Neural crest cell (in vitro differentiated cells): ENCODE data around the gene CCDC32. TPM values are rescaled to one million over a fixed set of nuclear protein-coding genes. Genes with fewer than 3 reads are reported as not detected.

Experiments used
- DNase-seq: peaks from one replicate; pipeline ENCODE4 v3.0.0; 2021; ENCODE audit warnings: low read depth, mixed read lengths, low spot score
- H3K27ac Mint-ChIP-seq: one replicate; pipeline ENCODE4 v1.8.0; 2021; ENCODE audit warnings: mild to moderate bottlenecking, mixed read lengths; ENCODE audit not compliant: unreplicated experiment
- H3K27me3 Mint-ChIP-seq: 2 replicates; pipeline ENCODE4 v1.8.0; 2021; ENCODE audit warnings: low read depth, mild to moderate bottlenecking, mixed read lengths
- H3K36me3 Mint-ChIP-seq: 2 replicates; pipeline ENCODE4 v1.8.0; 2021; ENCODE audit warnings: low read depth, mild to moderate bottlenecking, mixed read lengths
- H3K4me1 Mint-ChIP-seq: 2 replicates; pipeline ENCODE4 v1.8.0; 2021; ENCODE audit warnings: mixed read lengths
- H3K4me3 Mint-ChIP-seq: one replicate; pipeline ENCODE4 v1.8.0; 2021; ENCODE audit warnings: mild to moderate bottlenecking, mixed read lengths
- H3K9me3 Mint-ChIP-seq: 2 replicates; pipeline ENCODE4 v1.8.0; 2021; ENCODE audit warnings: mixed read lengths
- total RNA-seq: library from RNA; stranded (reverse); gene quantifications from 2 replicates; pipeline ENCODE4 v1.2.1, GENCODE V29; 2021
- TF ChIP-seq, protein P1 (sequence below): fragments of 200-600 bp; sonication (generic); conservative IDR thresholded peaks from 2 replicates; pipeline ENCODE4 v1.5.0; 2021; ENCODE audit warnings: antibody characterized with exemption, mild to moderate bottlenecking

The CCDC32 gene
- total RNA-seq, 1 donor from 2014 or later, result 19.9 TPM

DNA sequence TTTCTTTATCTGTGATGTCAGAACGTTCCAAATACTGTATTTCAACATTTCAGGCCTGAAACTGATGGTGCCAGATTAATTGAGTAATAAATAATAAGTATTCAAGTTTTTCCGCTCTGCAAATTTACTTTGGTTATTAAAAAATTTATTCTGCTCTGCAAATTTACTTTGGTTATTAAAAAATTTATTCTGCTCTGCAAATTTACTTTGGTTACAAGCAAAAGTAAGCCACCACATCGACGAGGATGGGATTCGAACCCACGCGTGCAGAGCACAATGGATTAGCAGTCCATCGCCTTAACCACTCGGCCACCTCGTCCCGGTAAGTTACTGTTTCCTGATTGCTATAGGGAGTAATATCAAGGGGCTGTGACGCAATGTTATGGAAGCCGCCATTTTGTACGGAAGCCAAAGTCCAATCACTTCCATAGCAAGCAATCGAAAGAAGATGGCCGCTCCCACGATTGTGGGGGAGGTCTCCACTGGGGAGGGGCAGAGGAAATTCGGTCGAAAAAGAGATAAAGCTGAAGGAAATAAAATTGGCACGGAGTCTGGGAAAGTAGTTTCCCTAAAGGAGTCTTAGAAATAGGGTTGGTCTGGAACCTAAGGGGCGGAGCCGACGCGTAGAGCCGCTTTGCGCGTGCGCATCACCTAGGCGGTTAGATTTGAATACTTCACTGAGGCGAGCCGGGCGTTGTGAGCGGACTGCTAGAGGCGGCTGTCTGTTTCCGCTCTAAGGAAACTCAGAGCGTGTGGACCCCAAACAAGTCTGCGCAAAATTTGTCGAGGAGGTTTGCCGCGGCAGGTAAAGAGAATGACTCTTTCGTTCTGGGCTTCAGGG, 29.0 kb upstream of the CCDC32 start, which contains the start of gene KNL1:
Gene KNL1 (plus strand): TSS at position 662 of the 841 bp plus-strand sequence. CDS start 8,683 bp downstream, outside the sequence.
- peaks cover 18% of the 10 kb centered on the region for H3K27me3 Mint-ChIP-seq
- H3K9me3 Mint-ChIP-seq, result peaks cover 2% of the 10 kb centered on the region
- DNase-seq, result peak; percentile 97
- peaks cover 25% of the 10 kb centered on the region for H3K4me1 Mint-ChIP-seq
- H3K36me3 Mint-ChIP-seq, result peaks cover 4% of the 10 kb centered on the region
- TF ChIP-seq, protein P1, sequence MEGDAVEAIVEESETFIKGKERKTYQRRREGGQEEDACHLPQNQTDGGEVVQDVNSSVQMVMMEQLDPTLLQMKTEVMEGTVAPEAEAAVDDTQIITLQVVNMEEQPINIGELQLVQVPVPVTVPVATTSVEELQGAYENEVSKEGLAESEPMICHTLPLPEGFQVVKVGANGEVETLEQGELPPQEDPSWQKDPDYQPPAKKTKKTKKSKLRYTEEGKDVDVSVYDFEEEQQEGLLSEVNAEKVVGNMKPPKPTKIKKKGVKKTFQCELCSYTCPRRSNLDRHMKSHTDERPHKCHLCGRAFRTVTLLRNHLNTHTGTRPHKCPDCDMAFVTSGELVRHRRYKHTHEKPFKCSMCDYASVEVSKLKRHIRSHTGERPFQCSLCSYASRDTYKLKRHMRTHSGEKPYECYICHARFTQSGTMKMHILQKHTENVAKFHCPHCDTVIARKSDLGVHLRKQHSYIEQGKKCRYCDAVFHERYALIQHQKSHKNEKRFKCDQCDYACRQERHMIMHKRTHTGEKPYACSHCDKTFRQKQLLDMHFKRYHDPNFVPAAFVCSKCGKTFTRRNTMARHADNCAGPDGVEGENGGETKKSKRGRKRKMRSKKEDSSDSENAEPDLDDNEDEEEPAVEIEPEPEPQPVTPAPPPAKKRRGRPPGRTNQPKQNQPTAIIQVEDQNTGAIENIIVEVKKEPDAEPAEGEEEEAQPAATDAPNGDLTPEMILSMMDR, result no peak
- H3K4me3 Mint-ChIP-seq, result peak within 1 kb of the TSS; percentile 97
- peak within 1 kb of the TSS; percentile 100 for H3K27ac Mint-ChIP-seq

DNA sequence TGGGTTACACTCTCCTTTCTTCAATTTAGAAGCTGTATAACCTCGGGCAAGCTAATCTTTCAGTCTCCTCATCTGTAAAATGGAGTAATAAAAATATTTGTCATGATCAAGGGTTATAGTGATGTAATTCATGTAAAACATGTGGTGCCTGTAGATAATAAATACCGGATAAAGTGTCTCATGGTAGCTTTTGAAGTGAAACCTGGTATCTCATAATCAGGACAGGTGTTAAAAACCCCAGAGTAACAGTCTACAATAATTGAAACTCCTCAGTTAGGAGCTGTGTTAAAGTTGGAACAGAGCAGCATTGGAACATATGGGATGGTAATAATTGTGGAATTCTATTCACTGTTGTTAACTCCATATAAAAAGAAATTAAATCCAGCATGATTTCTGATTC, 28.3 kb upstream of the CCDC32 start:
- H3K27ac Mint-ChIP-seq, result no peak overlapping the region
- H3K9me3 Mint-ChIP-seq, result peaks cover 2% of the 10 kb centered on the region
- H3K4me3 Mint-ChIP-seq, result peak overlapping the region; percentile 97
- peaks cover 18% of the 10 kb centered on the region for H3K27me3 Mint-ChIP-seq
- peaks cover 4% of the 10 kb centered on the region for H3K36me3 Mint-ChIP-seq
- TF ChIP-seq, protein P1, result no peak
- H3K4me1 Mint-ChIP-seq, result peaks cover 25% of the 10 kb centered on the region
- no peak for DNase-seq

DNA sequence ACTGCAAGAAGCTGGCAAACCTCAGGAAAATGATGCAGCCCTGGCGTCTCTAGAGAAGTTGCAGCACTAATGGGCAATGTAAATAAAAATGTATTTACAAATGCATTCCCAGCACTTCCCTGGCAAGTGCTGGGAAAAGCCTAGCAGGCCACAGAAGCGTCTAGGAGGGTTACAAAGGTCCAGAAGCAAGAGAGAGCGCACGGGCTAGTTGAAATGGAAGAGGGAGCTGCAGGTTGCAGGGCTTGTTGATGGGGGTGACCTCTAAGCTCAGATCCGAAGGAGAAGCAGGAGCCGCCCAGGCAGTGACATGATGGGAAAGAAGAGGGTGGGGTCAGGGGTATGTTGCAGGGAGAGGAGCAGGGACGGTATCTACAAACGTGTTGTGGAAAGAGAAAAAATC, 26.5 kb upstream of the CCDC32 start:
- DNase-seq, result no peak
- Mint-ChIP-seq H3K4me1 (peaks cover 25% of the 10 kb centered on the region), H3K27me3 (peaks cover 18% of the 10 kb centered on the region), H3K9me3 (peaks cover 2% of the 10 kb centered on the region), H3K27ac (no peak overlapping the region), H3K36me3 (peaks cover 4% of the 10 kb centered on the region), H3K4me3 (peak overlapping the region; percentile 79)
- TF ChIP-seq, protein P1, result no peak

DNA sequence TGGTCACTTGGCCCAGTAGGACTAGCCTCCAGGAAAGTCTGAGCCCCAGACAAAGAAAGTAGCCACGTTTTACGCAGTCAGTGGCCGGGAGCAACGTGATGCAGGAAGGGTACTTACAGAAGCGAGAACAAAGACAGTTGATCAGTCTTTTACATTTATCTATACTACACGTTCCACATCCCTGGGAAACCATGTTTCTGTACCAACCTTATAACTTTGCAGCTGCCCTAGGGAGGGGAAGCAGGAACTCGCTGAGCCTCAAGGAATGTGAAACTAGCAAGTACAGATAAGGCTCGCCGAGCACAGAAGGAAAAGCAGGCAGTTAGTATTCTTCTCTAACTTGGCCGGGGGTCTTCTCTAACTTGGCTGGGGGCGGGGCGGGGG, 25.8 kb upstream of the CCDC32 start:
- TF ChIP-seq, protein P1, result no peak
- Mint-ChIP-seq H3K4me1 (peaks cover 21% of the 10 kb centered on the region), H3K27ac (no peak overlapping the region), H3K4me3 (peak overlapping the region; percentile 65), H3K27me3 (peaks cover 18% of the 10 kb centered on the region), H3K36me3 (peaks cover 4% of the 10 kb centered on the region), H3K9me3 (peaks cover 2% of the 10 kb centered on the region)
- no peak for DNase-seq

DNA sequence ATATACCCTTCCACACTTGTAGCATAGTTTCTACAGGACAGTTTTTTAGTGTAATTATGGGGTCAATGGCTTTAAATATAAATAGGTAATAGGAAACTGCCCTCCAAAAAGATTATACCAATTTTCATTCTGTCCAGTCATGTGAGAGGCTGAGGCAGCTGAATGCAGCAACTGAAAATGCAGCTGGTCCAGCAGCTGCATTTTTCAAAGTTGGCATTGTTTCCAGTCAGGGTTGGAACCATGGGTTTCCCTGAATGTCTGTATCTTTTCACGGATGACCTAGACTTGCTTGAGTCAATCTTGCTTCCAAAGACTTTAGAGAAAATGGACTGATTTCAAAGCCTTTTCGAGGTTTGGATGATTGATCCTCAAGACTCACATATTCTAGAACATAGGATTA, 19.3 kb upstream of the CCDC32 start:
- H3K4me3 Mint-ChIP-seq, result no peak overlapping the region
- H3K9me3 Mint-ChIP-seq, result no peaks in the 10 kb centered on the region
- no peaks in the 10 kb centered on the region for H3K4me1 Mint-ChIP-seq
- no peak overlapping the region for H3K27ac Mint-ChIP-seq
- no peak for DNase-seq
- TF ChIP-seq, protein P1, result no peak
- H3K36me3 Mint-ChIP-seq, result no peaks in the 10 kb centered on the region
- no peaks in the 10 kb centered on the region for H3K27me3 Mint-ChIP-seq
